ENCODE measurements around the gene DNAJC4. TPM values are rescaled to one million over a fixed set of nuclear protein-coding genes. Genes with fewer than 3 reads are reported as not detected.

DNAJC4 gene
- total RNA-seq, 2 experiments from 2014 or later = 14.1 to 42.4 TPM

- Histone ChIP-seq H3K79me2 (ENCODE audit: insufficient read depth, low read depth, low read length) (peaks cover 22% of the 10 kb centered on the region), H3K9me2 (ENCODE audit: insufficient read depth, low read length) (no peaks in the 10 kb centered on the region), H3K27ac (ENCODE audit: low read depth, low read length, poor library complexity, severe bottlenecking) (peak overlapping the region; percentile 59), H3K4me1 (ENCODE audit: insufficient read depth, low read length, poor library complexity, severe bottlenecking) (peaks cover 34% of the 10 kb centered on the region), H3K4me2 (ENCODE audit: low read length) (peak overlapping the region; percentile 85), H2AFZ (ENCODE audit: low read length) (peak overlapping the region; percentile 4; the same call in 1 of the 2 replicates), H3K36me3 (ENCODE audit: insufficient read depth, low read length) (no peaks in the 10 kb centered on the region; the same call in none of the 2 replicates), H4K20me1 (ENCODE audit: insufficient read depth, low read length) (peaks cover 16% of the 10 kb centered on the region; the same call in 1 of the 2 replicates), H3K4me3 (ENCODE audit: low read depth, low read length, poor library complexity, severe bottlenecking) (peak overlapping the region; percentile 75), H3K9me3 (ENCODE audit: low read length) (no peaks in the 10 kb centered on the region)
- ChIA-PET CTCF (ENCODE audit: unreplicated experiment) (interaction anchor here (0.6 to 0.9 kb wide), 2 partner anchors 341 to 1539 kb away, joined by 3 to 7 read pairs; partner anchors contain the start of gene GANAB), POLR2A (interaction anchor here (0.6 to 3.6 kb wide), 8 partner anchors 11 to 1727 kb away, joined by 3 to 28 read pairs (median 3); partner anchors contain the start of gene FERMT3)
- peak; percentile 55 for DNase-seq (ENCODE audit: low spot score)
- BruUV-seq (replicated peaks) = TSS peak; percentile 76
- intact Hi-C loops (cut with micrococcal nuclease; ENCODE audit: unreplicated experiment) = loop anchor here (2.0 to 5.0 kb wide), 2 partner anchors 22 to 117 kb away; partner anchors contain the start of genes CATSPERZ and FERMT3
- no peak for TF ChIP-seq CTCF (conservative IDR thresholded peaks at IDR 0.05; ENCODE audit: low read length)
- TF ChIP-seq EZH2phosphoT487 (IDR thresholded peaks at IDR 0.05; ENCODE audit: borderline replicate concordance, low read depth, low read length) = no peak
These were observed 45.1 kb upstream of the DNAJC4 start for GRCh38 chr11:64185175-64185692.

- H4K20me1 ChIP-seq (ENCODE audit: insufficient read depth, low read length) = peaks cover 21% of the 10 kb centered on the region; the same call in 1 of the 2 replicates
- POLR2A ChIA-PET = interaction anchor here (0.6 to 3.6 kb wide), 5 partner anchors 20 to 1727 kb away, joined by 3 to 28 read pairs (median 3); partner anchors contain the start of gene FERMT3
- H3K36me3 ChIP-seq (ENCODE audit: insufficient read depth, low read length) = no peaks in the 10 kb centered on the region; the same call in none of the 2 replicates
- TF ChIP-seq CTCF (conservative IDR thresholded peaks at IDR 0.05; ENCODE audit: low read length) = 0 out of 2 replicates have a peak, but pooled peaks have one; percentile 19
- TF ChIP-seq EZH2phosphoT487 (IDR thresholded peaks at IDR 0.05; ENCODE audit: borderline replicate concordance, low read depth, low read length) = no peak
- peaks cover 22% of the 10 kb centered on the region for H3K79me2 ChIP-seq (ENCODE audit: insufficient read depth, low read depth, low read length)
- peak within 1 kb of the TSS; percentile 75 for H3K4me3 ChIP-seq (ENCODE audit: low read depth, low read length, poor library complexity, severe bottlenecking)
- H3K9me2 ChIP-seq (ENCODE audit: insufficient read depth, low read length) = no peaks in the 10 kb centered on the region
- peak within 1 kb of the TSS; percentile 59 for H3K27ac ChIP-seq (ENCODE audit: low read depth, low read length, poor library complexity, severe bottlenecking)
- CTCF ChIA-PET (ENCODE audit: unreplicated experiment) = interaction anchor here (0.6 to 0.9 kb wide), 2 partner anchors 341 to 1540 kb away, joined by 3 to 7 read pairs; partner anchors contain the start of gene GANAB
- no TSS peak for BruUV-seq (replicated peaks)
- H3K4me1 ChIP-seq (ENCODE audit: insufficient read depth, low read length, poor library complexity, severe bottlenecking) = peaks cover 30% of the 10 kb centered on the region
- intact Hi-C loops (cut with micrococcal nuclease; ENCODE audit: unreplicated experiment) = loop anchor here (2.0 to 5.0 kb wide), 3 partner anchors 21 to 116 kb away; partner anchors contain the start of genes CATSPERZ, FERMT3 and FKBP2
- H2AFZ ChIP-seq (ENCODE audit: low read length) = peak within 1 kb of the TSS; percentile 4; the same call in 1 of the 2 replicates
- H3K4me2 ChIP-seq (ENCODE audit: low read length) = peak within 1 kb of the TSS; percentile 85
- no peaks in the 10 kb centered on the region for H3K9me3 ChIP-seq (ENCODE audit: low read length)
- peak; percentile 100 for DNase-seq (ENCODE audit: low spot score)
These were observed 44.5 kb upstream of the DNAJC4 start, which contains the start of gene STIP1 for GRCh38 chr11:64185693-64186491. Gene STIP1 (plus strand): TSS chr11:64186171. CDS start chr11:64186262, 91 bp downstream.
